ENCODE measurements around the gene RASAL2.
A peak's percentile ranks its signal among the peaks of the same experiment; 100 is the strongest.

RASAL2 gene

DNA sequence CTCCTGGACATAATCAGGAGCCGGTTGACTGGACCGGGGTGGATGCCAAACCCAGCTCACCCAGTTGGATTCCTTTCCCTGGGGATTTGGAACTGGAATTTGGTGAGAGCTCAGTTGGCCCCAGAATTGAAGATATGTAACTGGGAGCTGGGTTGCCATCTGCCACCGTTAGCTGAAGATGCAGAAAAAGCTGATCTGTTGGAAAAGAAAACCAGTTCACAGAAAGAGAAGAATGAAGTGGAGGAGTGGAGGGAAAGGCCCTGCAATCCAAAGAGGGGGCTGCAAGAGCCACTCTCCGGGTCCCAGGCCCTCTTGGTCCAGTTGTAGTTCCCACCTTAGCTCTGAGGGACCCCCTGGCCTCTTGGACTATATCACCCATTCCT is 435.0 kb downstream of the RASAL2 start:
- DNase-seq, result no peak

DNA sequence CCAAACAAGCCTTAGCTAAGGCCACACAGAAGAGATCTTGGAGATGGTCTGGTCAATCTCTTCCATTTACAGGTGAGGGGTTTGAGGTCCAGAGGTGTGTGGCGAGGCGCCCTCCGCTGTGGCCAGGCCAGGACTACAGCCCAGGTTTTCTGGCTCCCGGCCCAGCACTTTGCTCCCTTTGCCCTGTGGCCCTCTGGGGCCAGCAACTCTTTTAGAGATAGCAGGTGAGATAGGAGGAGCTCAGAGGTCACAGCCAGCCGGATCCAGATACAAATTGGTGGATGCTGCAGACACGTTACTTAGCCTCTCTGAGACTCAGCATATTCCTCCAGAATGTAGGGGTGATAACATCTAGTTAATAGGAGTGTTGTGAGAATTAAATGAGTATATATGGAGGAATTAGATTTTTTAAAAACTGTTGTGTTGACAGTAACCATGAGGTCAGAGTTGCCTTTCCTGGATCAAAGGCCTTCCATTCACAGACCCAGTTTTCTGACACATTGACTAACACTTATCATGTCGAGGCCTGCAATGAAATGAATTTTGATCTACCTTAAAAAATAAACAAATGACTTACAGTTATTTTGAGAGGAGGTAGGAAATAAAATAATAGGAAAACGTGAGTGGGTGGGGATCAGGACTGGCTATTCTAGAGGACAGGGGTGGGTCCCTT is 435.6 kb downstream of the RASAL2 start:
- DNase-seq, result no peak

DNA sequence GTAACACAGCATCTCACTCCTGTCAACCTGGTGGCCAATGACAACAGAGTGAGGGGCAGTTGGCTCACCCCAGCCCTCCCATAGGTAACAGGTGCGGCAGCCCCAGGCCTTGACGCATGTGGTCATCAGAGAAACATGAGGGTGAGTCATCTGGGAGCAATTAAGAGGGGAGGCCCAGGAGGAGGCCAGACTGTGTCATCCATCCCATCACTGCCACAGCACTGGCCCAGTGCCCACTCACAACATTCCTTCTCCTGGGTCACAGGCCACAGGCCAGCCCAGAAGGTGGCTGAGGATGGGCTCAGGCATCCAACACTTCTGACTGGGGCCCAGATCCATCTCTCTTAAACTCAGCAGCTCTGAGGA is 436.1 kb downstream of the RASAL2 start:
- no peak for DNase-seq

DNA sequence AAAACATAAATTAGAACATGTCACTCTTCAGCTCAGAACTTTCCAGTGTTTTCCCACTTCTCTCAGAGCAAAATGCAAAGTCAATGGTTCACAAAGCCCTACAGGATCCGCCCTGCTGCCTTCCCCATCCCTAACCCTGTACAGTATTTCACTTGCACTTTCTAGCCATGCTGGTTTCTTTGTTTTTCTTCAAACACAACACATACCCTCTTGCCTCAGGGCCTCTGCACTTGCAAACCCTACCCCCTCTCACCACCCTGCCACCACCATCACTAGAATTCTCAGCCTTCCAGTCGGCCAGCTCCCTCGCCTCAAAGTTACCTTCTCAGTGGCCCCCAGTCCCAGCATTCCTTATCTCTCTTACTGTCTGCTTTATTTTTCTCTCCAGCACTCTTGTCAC is 436.6 kb downstream of the RASAL2 start:
- DNase-seq, result no peak

DNA sequence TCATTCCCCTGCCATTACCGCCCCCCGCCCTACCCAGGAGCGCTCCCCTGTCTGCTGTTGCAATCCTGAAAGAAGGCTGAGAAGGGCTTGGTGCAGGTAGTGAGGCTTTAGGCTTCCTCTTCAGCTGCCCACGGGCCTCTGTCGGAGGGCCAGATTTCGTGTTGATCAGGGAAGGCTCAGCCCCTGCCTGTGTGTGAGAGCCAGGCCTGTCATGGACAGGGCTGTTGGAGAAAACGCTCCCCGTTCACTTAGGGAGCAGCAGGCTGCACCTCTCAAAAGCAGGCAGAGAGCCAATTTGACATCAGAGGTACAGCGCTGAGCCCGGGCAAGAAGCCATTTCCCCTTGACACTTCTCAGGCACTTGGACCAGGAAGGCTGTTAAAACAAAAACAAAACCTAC is 438.0 kb downstream of the RASAL2 start:
- no peak for DNase-seq

DNA sequence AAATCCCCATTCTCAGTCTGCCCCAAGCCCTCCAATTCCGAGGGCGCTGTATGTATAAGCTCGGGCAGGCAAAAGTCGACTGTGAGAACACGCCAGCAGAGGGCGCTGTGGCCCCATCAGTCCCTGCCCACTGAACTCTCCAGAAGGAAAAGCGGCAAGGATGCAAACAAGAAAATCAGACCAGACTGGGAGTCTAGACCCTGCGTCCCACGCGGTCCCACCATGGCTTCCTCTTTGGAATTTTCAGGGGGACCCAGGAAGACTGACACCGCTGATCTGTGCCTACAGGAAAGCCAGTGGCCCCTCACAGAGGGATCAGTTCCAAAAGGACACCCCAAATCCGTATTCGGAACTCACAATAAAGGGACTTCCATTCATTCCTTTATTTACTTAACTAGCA is 438.5 kb downstream of the RASAL2 start:
- peak; percentile 64 for DNase-seq

DNA sequence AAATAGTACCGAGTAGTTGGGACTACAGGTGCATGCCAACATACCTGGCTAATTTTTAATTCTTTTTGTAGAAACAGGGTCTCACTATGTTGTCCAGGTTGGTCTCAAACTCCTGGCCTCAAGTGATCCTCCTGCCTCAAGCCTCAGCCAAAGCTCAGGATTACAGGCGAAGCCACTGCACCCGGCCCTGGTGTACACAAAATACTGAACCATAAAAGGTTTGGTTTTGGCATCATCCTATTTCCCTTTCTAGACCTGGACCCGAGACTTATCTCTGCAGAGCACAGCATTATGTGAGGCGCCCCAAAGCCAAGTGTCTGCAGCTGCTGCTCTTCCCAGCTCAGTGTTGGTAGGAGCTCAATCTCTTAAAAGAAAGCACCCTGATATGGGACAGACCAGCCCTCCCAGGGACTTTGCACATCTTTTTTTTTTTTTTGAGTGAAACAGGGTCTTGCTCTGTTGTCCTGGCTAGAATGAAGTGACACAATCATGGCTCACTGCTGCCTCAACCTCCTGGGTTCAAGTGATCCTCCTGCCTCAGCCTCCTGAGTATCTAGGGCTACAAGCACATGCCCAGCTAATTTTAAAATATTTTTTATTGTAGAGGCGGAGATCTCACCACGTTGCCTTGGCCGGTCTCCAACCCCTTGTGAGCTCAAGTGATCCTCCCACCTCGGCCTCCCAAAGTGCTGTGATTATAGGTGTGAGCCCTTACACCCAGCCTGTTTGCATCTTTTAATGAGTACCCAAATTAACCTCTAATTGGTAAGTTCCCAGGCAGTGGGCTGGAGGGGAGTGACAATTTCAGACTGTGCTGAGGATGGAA is 439.4 kb downstream of the RASAL2 start:
- DNase-seq, result no peak

Measured in NCI-H2081 treated with DMSO at 0.1 percent for 48 hours (cell line).